K562 (cell line): Measurements from ENCODE around the gene TRIM47. TPM values are rescaled to one million over a fixed set of nuclear protein-coding genes. Genes with fewer than 3 reads are reported as not detected.

Source experiments
- ARID4B ChIP-seq: sonication (generic); formaldehyde crosslinking; IDR thresholded peaks from 2 replicates; pipeline ENCODE4 v1.8.0; 2022; ENCODE audit warnings: mild to moderate bottlenecking, missing genetic modification reagents
- CEBPG ChIP-seq, 3 experiments: fragments of 200-800 bp in 1 of 3; sonication (Bioruptor generic) in 1 of 3; sonication (generic) in 1 of 3; formaldehyde crosslinking in 1 of 3; IDR thresholded peaks in 2 of 3; conservative IDR thresholded peaks in 1 of 3; 2 replicates each; pipeline versions ENCODE4 v1.6.1 to v1.8.0; 2016 to 2022; ENCODE audit warnings: missing compliant biosample characterization in 2 of 3, missing genetic modification characterization in 2 of 3, mild to moderate bottlenecking in 1 of 3, missing genetic modification reagents in 1 of 3
- EP300 ChIP-seq: IDR thresholded peaks from 2 replicates; pipeline ENCODE4 v1.6.1; 2012; ENCODE audit warnings: low read length, improper control_type of control experiment
- HOMEZ ChIP-seq: fragments of 250-450 bp; sonication (Bioruptor Pico); IDR thresholded peaks from 2 replicates; pipeline ENCODE4 v1.4.0; 2020; ENCODE audit warnings: mild to moderate bottlenecking, moderate library complexity
- RAD21 ChIP-seq, 2 experiments: fragments of 250-450 bp in 1 of 2; fragments of 450-650 bp in 1 of 2; sonication (Bioruptor Pico) in 1 of 2; formaldehyde crosslinking in 1 of 2; IDR thresholded peaks in 1 of 2; conservative IDR thresholded peaks in 1 of 2; 2 replicates each; pipeline versions ENCODE4 v1.4.0 to v1.8.0; 2020 to 2022; ENCODE audit warnings: mild to moderate bottlenecking in 2 of 2, moderate library complexity in 1 of 2
- ZBTB33 ChIP-seq: sonication (generic); formaldehyde crosslinking; IDR thresholded peaks from 2 replicates; pipeline ENCODE4 v1.8.1; 2023; ENCODE audit warnings: mild to moderate bottlenecking, missing genetic modification reagents
- ZNF274 ChIP-seq: IDR thresholded peaks from 2 replicates; pipeline ENCODE4 v1.6.1; 2011; ENCODE audit warnings: low read depth, mild to moderate bottlenecking, low read length, moderate library complexity, borderline replicate concordance
- polyA plus RNA-seq, 8 experiments: library from polyadenylated mRNA; depleted of rRNA in 4 of 8; stranded (reverse) in 5 of 8; unstranded in 3 of 8; fragments of >200 nt; fragmentation: Nextera tagmentation in 2 of 8; fragmentation: Illumina TruSeq in 1 of 8; extraction: Ambion mirVana in 2 of 8; extraction: Trizol in 1 of 8; gene quantifications; 2 replicates each; pipeline versions ENCODE4 v1.2.1 to v1.2.3, GENCODE V29; 2011 to 2014; ENCODE audit warnings: inconsistent platforms in 1 of 8, missing spikeins in 1 of 8
- total RNA-seq, 7 experiments: library from RNA; depleted of rRNA in 6 of 7; stranded (reverse); fragments of >200 nt in 6 of 7; fragmentation: Illumina TruSeq in 2 of 7; extraction: Trizol in 2 of 7; gene quantifications; 2 replicates each; pipeline versions ENCODE4 v1.2.1 to v1.2.3, GENCODE V29; 2011 to 2021; ENCODE audit warnings: low replicate concordance in 1 of 7

Gene TRIM47
- total and polyA plus RNA-seq, 9 of the 15 experiments (the other 6 are each of a cell fraction or from before 2014, with no cell fraction given): 0.56 to 6.1 (median 3.2) TPM

GRCh38 chr17:75843577-75844529 is 34.5 kb downstream of the TRIM47 start, which contains the start of gene UNC13D (continued):
- TF ChIP-seq ARID4B (CRISPR knock-in tag): 0 out of 2 replicates have a peak, but pooled peaks have one; percentile 30
- peak; percentile 46; the same call in 1 of the 2 replicates for TF ChIP-seq CEBPG (CRISPR knock-in tag; IDR thresholded peaks at IDR 0.05)
- peak in 1 of 2 experiments; percentile 70; a peak in 2 of 4 replicates for TF ChIP-seq CEBPG (tag; conservative IDR thresholded peaks at IDR 0.05 in 1 of 2, IDR thresholded peaks at IDR 0.05 in 1 of 2)
- TF ChIP-seq RAD21 (CRISPR knock-in tag; conservative IDR thresholded peaks at IDR 0.05 in 1 of 2, IDR thresholded peaks at IDR 0.05 in 1 of 2): no peak
- TF ChIP-seq ZBTB33: no peak
- no peak; the same call in 1 of the 2 replicates for TF ChIP-seq EP300
- TF ChIP-seq ZNF274: no peak
- no peak for TF ChIP-seq HOMEZ (CRISPR knock-in tag)
